Left cardiac atrium (tissue), 4 donors: ENCODE results near the gene DLGAP1. TPM values are rescaled to one million over a fixed set of nuclear protein-coding genes. Genes with fewer than 3 reads are reported as not detected.
"Not testable (repeated sequence)": the region's sequence is repeated elsewhere in the genome, so short reads cannot be mapped to it uniquely, and the experiment has no call there.

ENCODE experiments used
- ATAC-seq, 2 donors: fragments of 200-7000 bp; cut with Tn5 transposase; one replicate each; pipeline ENCODE4 v1.9.1; 2020; ENCODE audit warnings: mild to moderate bottlenecking in 2 of 2, moderate library complexity in 2 of 2
- DNase-seq: peaks from one replicate; pipeline ENCODE4 v3.0.0-alpha.2; 2020
- intact Hi-C, 2 donors: fragments of 100-400 bp; cut with DNase I; formaldehyde crosslinking; loops; one replicate each; pipeline versions ENCODE4 v1.14.1 to v1.15.1; 2022 to 2023
- total RNA-seq, 2 donors: library from RNA; stranded (reverse); fragmentation: NEBNext Ultra II Directional; extraction: Animal tissue kit (Norgen Biotek cat#: 25700); gene quantifications; one replicate each; pipeline ENCODE4 v1.2.1, GENCODE V29; 2021
- donor health status: DM: no; HTN: yes; CAD: no.
- donor health status: DM: no; HTN: yes; CAD: no; lungs with severe emphysema.
- donor health status: DM: yes; HTN: yes; CAD: no.
- donor health status: Dilated cardiomyopathy.

Gene DLGAP1
- total RNA-seq, 2 donors from 2014 or later = 0.29 to 0.47 TPM

DNA sequence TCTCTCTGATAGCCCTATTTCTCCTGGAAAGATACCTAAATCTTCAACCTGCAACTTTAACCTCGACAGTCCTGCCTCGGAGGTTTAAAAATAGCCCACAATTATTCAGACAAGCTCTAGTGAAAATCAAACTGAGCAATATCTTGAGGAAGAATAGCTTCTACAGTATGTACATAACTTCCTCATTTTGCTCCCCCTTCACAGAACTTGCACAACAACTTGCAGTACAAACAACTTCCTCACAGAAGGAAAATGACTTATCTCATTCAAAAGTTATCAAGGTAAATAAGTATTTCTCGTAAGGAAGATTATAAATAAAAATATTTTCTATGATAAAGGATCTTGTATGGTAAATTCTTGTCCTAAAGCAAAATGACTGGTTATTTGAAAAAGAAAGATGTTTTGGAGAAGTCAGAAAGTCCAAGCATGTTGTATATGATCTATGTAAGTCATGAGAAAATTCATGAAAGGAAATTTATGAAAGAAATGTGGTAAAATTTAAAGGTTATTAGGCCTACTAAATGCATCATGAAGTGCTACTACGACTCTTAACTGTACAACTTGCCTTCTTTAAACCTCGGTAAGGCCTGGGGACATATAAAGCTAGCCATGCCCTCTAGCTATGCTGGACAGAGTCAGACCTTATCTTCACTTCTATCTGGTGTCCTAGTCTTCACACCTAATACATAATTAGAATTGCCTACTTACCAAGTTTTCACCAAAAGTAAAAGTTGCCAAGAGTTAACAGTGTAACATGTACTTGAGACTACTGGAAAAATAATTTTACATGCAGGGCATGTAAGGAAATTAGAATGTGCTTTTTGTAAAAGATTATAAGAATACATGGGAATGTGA lies 394.5 kb downstream of the DLGAP1 start:
- no peak for DNase-seq
- intact Hi-C loops = no loop called here
- no peak for ATAC-seq

- DNase-seq (no peak), ATAC-seq (no peak)
- intact Hi-C loops = no loop called here
Observed at GRCh38 chr18:4058179-4058578, 396.9 kb downstream of the DLGAP1 start.

GRCh38 chr18:4040391-4041092 lies 414.6 kb downstream of the DLGAP1 start:
- DNase-seq (no peak), ATAC-seq (no peak)
- intact Hi-C loops = no loop called here

- ATAC-seq (no peak), DNase-seq (no peak)
- intact Hi-C loops = no loop called here
Observed at GRCh38 chr18:4035521-4035920, 419.6 kb downstream of the DLGAP1 start.

DNA sequence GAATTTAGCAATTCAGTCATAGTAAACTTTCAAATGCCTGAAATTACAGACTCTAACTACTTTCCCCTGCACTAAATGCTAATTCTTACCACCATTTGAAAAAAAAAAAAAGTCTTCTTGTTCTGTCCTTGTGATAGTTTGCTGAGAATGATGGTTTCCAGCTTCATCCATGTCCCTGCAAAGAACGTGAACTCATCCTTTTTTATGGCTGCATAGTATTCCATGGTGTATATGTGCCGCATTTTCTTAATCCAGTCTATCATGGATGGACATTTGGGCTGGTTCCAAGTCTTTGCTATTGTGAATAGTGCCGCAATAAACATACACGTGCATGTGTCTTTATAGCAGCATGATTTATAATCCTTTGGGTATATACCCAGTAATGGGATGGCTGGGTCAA lies 420.3 kb downstream of the DLGAP1 start:
- DNase-seq, intact Hi-C loops, ATAC-seq: not testable (repeated sequence)

DNA sequence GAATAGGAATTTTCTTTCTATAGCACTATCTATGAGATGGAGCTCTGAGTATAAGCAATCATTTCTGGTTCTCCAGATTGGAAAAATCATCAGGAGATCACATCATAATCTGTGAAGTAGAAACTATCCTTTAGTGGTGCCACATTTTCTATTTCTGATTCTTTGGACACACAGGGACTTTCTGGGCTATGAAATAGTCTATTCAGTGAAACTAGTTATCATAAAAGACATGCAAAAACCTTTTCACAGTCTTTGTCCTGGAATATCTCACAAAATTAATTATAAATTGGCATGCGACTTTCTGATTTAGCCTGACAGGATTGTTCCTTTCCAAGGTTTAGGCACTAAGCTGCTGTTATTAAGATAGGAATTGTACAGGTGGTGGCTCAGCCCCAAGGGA lies 428.6 kb downstream of the DLGAP1 start:
- ATAC-seq = no peak
- no peak for DNase-seq
- intact Hi-C loops = no loop called here

DNA sequence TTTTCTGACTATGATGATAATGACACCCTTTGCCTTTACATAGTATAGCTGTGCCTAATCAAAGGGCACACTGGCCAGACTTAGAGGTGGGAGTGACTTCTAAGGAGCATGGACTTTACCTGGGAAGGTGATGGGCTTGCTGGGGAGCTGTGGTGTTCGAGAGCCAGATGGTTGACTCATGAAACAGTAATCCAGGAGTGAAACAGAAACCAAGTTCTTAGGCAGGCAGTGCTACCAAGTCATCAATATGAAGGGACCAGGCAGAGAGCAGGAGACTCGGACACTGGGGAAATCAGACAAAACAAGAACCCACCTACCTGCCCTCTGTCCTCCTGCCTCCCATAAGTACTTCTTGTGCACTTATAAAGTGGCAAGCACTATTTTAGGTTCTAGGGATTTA lies 430.4 kb downstream of the DLGAP1 start:
- ATAC-seq = no peak
- intact Hi-C loops = no loop called here
- DNase-seq = no peak

- DNase-seq, intact Hi-C loops, ATAC-seq: not testable (repeated sequence)
Observed at GRCh38 chr18:4022749-4023148, 432.4 kb downstream of the DLGAP1 start.

DNA sequence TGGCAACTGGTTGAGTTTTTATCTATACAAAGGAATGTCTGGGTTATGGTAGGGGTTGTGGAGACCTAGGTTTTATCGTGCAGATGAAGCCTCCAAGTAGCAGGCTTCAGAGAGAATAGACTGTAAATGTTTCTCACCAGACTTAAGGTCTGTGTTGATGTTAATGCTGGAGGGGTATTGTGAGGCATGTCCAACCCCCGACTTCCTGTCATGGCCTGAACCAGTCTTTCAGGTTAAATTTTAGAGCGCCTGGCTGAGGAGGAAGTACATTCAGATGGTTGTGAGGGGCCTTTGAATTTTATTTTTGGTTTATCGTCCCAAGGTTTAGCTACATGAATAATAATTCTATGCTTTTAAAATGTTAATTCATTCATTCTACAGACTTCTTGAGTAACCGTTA lies 435.1 kb downstream of the DLGAP1 start:
- DNase-seq (no peak), ATAC-seq (no peak)
- intact Hi-C loops = no loop called here

DNA sequence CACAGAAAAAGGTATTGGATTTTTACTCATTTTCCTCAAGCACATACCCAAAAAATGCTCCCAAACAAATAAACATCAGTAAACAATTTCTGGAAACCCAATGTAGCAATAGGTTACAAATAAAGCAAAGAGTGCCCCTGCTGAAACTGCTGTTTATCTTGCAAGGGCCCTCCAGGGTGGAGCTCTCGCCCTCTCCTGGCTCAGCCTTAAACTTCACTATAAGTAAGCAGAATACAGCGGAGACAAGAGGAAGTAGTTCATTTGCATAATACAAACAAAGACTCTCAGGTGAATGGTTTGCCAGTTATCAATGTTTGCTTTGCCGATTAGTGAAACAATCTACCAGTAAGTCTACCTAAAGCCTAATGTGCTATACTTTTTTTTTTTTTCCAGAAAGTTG lies 437.6 kb downstream of the DLGAP1 start:
- intact Hi-C loops = no loop called here
- ATAC-seq = no peak
- no peak for DNase-seq

GRCh38 chr18:4016391-4017049 lies 438.6 kb downstream of the DLGAP1 start:
- ATAC-seq (no peak), DNase-seq (no peak)
- intact Hi-C loops = no loop called here

GRCh38 chr18:4007846-4008245 lies 447.3 kb downstream of the DLGAP1 start:
- intact Hi-C loops = no loop called here
- ATAC-seq (no peak), DNase-seq (no peak)

DNA sequence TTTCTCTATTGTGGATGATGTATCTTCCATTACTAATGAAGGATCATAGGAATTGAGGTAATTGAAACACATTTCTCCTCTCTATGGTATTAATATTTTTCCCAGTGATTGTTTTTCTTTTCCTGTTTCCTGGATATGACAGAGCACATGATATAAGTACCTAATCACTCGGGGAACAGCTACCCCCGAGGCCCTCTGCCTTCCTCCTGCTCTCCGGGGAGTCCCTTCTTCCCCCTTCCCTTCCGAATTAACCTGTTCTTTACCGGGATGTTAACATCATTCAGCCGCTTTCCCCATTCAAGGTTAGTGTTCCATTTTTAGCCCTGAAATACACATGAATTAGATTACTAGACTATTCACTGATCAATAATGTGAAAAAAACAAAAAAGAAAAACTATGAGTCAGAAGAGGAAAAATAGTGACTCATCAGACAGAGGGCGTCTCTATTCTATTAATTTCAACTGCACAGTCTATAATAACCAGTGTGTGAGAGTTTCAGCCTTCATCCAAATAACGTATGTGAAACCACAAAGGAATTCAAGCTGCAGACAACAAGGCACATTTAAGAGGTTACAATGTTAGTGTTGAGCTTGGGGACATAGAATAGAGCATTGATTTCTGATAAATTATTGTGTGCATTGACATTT lies 450.8 kb downstream of the DLGAP1 start:
- DNase-seq (no peak), ATAC-seq (no peak)
- intact Hi-C loops = no loop called here

GRCh38 chr18:3998698-3999333 lies 456.3 kb downstream of the DLGAP1 start:
- intact Hi-C loops = loop anchor here (2.0 to 5.0 kb wide), 3 partner anchors 227 to 297 kb away; no protein-coding TSS in a partner anchor
- ATAC-seq (peak; percentile 23 to 38), DNase-seq (no peak)

GRCh38 chr18:3995476-3996102 lies 459.5 kb downstream of the DLGAP1 start:
- ATAC-seq = peak in 1 of 2 donors; percentile 52
- intact Hi-C loops = loop anchor here (5.0 kb wide), 2 partner anchors 223 to 293 kb away; no protein-coding TSS in a partner anchor
- DNase-seq = peak; percentile 47

GRCh38 chr18:3993941-3994687 lies 461.0 kb downstream of the DLGAP1 start:
- DNase-seq (no peak), ATAC-seq (peak in 1 of 2 donors; percentile 40)
- intact Hi-C loops = no loop called here

DNA sequence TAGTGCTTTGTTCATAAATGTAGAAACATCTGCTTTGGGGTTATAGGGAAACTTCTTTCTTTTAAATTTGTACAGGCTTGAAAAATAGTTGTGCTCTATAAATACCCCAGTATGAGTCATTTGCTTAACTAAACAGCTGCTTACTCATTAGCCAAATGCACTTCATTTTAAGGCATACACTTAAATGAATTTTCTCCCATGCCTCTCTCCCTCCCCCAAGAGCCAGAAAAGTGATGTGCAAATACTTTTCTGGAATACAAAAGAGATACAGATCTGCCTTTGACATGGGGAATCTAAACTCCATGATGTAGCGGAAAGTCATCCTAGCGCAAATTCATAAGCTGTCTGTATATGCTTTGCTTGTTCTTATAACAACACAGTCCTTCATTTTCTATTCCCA lies 469.4 kb downstream of the DLGAP1 start:
- intact Hi-C loops = no loop called here
- ATAC-seq (no peak), DNase-seq (no peak)

DNA sequence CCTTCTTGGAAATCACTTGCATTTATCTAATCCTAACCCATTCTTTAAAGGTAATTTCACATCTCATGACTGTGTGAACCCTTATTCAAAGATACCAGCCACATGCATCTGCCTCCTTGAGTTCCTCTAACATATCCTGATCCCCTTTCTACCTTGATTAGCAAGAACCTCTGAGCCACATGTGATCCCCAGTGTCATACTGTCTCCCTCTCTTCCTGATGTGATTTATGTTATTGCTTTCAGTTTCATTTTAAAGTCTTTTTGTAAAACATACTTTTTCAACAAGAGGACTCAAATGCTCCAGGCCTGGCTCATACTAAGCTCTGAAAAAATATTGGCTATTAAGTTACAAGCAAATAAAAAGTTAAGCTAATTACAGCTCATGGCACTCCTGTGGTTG lies 470.1 kb downstream of the DLGAP1 start:
- DNase-seq (no peak), ATAC-seq (no peak)
- intact Hi-C loops = no loop called here
